GM18511 (cell line): ENCODE data around the gene FTO.

Experiments used
- ATAC-seq: cut with Tn5 transposase; IDR thresholded peaks from one replicate; pipeline ENCODE4 v1.9.1; 2021; ENCODE audit warnings: mild to moderate bottlenecking, moderate library complexity; ENCODE audit not compliant: unreplicated experiment

The FTO gene

DNA sequence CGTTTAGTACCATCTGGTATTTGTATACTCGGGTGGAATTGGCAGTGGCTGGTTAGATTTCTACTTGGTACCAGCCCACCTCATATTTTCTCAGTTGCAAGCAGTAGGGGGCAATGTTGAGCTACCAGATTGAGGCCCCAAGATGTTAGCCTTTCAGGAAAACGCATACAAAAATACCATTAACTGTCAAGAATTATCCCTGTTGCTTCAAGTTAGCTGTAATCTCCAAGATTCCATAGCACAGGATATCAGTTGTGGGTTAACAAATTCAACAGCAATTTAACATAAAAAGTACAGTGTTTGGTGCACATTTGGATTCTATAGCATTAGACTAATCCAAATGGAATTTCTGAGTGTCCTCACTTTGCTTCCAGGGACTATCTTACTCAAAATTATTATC is 188.2 kb downstream of the FTO start:
- ATAC-seq, result no peak

DNA sequence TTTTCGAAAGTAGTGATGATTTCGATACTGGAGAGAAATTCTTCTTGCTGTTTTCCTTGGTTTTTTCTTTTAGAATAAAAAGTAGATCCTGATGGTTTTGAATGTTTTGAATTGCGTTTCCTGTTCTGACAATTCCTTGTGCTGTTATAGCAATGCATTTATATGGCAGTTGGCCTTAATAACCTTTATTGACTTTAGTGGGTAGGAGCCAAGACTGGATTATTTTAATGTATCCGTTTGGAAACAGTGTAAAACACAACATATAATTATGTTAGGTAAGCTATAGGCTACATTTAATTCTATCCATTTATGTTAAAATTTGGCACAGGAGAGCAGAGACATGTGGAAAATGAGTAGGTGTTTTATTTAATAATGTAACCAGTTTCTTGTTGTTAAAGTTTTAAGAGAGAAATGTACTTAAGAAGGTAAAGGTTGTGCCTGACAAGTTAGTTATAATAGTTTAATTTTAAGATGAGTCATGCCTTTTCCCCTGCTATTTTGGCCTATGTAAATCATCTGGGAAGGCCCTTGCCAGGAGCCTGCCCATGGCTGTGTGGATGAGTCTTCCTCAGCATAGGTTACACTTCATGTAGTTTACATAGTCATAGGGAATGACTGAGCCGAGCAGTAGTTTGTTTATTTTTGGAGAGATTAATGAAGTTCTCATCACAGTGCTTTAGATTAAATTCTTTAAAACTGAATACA is 189.9 kb downstream of the FTO start:
- no peak for ATAC-seq

DNA sequence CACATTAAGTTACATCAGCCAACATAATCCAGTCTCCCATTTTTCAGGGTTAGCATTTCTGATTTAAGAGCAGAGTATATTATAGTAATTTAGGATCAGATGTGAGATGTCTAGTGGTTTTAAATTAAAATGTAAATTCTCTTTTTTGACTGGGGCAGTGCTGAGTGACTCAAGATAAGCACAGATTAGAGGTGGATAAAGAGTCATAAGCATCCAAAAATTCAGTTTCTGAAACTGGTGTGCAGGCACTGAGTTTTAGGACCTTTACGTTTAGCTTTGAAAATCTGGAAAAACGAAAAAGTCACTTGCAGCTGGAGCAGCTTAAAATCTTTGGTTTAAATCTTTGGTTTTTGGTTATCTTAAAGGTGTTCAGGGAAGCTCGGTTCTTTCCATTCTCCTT is 190.7 kb downstream of the FTO start:
- ATAC-seq, result no peak

DNA sequence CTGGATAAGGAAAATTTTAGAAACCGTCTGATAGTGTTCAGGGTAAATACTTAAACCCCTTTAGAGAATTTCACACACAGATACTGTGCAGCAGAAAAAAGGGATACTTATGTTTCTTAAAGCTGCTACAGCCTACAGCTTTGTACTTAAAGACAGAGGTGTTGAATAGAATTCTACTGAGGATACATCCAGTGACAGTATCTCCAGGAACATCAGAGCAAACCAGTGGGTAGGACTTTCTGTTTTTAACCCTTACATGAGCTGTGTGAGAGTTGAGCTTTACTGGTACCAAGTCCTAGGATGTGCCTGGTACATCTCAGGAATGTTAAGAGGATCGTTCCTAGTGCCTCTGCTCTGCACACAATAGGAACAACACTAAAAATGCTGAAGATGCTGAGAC is 191.5 kb downstream of the FTO start:
- ATAC-seq, result no peak

DNA sequence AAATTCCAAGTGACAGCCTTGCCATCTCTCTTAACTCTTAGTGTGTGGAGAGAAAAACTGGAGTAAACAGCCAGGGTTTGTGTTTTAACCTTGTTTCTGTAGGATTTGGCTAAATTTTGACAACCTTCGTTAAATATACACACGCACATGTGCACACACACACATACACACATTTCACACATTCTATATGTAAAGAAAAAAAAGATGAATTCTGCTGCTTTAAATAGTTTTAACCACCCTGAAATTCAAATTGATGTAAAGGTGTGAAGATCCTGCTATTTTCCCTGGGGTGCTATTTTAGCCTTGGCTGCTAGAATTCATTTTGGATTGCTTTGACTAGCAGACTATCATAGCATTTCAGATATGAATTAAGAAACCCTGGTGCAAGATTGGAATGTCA is 191.9 kb downstream of the FTO start:
- ATAC-seq, result no peak

DNA sequence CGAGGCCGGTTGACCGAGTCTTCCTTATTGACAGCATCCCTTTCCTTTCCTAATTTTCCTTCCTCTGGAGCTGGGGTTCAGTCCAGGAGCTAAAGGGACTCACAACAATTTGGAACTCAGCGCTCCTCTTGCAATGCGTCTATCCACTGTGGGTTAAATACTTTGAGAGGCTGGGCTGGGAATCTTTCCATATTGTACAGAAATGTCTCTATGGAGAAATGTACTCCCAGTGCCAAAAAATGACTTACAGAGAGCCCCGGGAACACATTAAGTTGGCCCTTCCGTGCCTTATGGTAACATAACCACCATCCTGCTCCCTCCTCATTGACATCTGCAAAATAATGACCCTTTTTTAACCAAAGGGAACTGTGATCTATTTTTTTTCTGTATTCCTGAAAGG is 192.8 kb downstream of the FTO start:
- ATAC-seq, result no peak

DNA sequence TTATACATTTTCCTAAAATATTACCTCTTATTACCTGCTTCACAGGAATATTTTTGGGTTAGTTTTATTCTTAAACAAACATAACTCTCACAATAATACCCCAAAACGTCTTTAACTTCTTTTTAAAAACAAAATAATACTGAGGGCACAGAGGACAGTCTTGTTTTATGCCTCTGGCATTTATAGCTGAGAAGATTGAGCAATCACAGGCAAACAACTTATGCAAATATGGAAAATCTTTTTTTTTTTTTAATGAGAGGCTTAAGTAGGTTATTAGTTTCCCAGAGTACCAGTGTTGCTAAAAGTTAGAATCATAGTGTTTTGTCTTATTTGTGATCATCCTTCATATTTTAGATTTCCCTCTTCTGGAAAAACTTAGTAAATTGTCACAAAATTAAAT is 195.0 kb downstream of the FTO start:
- no peak for ATAC-seq

DNA sequence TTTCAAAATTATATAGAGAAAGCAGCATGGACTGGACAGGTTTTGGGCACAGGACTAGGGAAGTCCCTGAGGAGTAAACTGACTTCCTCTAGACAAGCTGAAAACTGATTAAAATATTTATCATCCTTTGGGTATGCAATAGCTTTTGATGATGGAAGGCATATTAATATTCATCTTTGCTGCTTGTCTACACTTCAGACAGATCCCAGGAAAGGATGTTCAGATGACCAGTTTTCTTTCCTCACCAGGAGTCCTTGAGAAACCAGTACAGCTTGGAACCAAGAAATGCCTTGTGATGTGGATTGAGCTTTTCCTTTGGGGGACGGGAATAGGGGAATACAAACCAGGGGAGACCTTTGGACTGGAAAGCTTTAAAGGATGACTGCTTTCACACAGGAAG is 195.5 kb downstream of the FTO start:
- ATAC-seq, result no peak

DNA sequence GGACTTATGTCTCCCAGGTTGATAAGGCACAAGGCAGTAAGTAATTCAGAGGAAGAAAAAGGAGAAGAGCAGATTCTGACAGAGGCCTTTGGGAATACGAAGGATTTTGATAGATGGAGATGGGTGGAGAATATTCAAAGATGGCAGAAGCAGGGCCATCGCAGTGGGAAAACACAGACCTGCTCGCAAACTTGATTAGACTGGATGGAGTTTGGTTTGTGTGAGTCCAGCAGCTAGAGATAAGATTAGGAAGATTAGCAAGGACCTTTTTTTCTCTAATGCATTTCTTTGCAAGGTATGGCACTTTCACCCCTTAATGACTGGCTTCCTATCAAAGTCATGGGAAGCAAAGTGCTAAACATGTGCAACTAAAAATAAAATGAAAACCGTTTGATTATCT is 196.7 kb downstream of the FTO start:
- ATAC-seq, result no peak

DNA sequence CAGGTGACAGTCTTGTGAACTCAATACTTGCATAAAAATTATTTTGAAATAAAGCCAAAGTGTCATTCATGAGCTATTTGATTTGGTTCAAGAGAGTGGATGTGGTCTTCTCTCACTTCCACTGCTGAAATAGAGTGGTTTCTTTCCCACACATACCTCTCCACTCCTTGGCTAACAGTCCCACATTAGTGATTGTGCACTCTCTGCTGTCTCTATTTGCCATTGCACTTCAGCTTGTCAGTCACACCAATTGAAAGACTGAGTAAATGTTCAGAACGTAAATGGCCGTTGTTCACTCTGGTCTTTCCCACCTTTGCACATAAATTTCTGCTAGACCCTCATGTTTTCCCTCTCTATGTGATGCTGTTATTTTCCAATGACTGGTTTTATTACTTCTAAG is 197.5 kb downstream of the FTO start:
- no peak for ATAC-seq

DNA sequence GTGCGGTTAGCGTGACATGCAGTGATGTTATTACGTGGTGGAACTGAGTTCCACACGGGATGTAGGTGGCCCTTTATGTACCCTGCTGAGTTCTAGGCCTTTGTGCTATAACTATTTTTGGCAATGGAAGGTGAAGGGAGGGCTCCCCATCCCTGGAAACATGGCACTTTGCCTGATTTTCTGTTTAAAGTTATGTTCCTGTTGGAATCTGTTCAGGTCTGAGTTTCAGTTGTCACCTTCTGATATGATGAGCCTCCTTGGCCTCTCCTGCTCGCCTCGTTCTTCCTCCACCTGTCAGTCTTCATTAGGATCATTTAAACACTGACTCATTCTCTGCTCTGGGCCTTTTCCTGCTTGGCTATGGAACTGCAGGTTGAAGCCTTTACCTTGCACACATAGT is 200.6 kb downstream of the FTO start:
- no peak for ATAC-seq

DNA sequence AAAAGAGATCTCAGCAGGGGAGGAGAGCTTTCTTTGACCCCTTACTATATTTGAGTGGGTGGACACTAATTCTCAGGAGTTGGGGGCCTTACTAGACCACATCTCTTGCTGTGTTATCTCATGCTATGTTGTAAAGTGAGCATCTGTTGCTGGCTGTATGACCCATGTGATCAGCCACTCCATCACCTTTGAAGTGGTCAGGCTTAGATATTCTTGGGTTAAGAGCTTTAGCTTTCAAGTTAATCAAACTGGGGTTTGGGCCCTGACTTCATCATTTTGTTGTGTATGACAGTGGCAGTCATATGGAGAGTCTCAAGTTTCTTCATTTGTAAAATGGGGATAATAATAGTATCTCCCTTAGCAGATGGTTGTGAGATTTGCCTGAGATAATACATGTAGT is 201.1 kb downstream of the FTO start:
- no peak for ATAC-seq

DNA sequence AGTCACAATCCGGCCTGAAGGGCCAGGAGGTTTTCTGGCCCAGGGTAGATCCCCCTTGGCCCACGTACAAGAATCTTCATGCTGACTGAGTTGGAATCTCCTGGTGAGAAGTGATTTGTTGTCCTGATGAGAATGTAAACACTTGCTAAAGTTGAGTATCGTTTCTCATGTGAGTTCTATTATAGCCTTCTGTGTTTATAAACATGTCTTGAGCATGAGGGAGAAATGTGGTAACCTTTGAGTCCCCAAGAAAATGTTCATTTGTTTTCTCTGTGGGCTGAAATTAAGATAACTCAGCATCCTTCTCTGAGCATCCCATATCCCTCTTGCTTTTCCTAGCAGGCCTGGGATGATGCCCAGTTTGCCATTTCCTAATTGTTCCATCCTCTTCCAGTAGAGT is 204.8 kb downstream of the FTO start:
- ATAC-seq, result no peak

DNA sequence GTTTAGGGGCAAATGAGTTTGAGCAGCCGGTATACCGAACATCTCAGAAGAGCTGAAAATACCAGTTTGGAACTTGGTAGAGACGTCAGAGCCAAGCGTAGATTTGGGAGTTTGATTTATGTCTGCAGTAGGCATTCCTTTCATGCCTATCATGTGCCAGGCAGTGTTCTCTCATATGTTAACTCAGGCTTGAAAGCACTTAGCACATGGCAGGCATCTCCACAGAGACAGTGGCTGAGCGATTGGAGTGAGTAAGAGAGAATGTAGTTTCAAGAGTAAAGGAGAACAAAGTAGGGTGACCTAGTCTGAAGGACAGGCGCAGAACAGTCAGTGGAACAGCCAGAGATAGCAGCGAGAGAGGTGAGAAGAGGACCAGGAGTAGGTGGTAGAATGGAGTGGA is 207.0 kb downstream of the FTO start:
- no peak for ATAC-seq

DNA sequence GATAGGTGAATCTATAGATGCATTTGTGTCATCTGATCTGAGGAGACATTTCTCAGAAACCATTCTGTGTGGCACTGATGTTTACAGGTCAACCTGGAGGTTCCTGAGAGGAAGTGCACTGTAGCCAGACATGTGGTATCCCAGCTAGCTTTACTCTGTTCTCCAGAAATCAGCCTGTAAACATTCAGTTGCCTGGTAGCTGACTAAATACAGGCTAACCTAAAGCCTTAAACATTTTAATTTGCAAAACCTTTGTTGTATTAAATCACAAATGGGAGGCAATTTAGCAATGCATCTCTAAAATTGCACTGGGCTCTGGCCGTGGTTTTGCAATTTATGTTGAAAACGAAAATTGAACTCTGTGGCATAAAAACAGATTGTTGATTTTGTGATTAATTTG is 207.6 kb downstream of the FTO start:
- ATAC-seq, result no peak

DNA sequence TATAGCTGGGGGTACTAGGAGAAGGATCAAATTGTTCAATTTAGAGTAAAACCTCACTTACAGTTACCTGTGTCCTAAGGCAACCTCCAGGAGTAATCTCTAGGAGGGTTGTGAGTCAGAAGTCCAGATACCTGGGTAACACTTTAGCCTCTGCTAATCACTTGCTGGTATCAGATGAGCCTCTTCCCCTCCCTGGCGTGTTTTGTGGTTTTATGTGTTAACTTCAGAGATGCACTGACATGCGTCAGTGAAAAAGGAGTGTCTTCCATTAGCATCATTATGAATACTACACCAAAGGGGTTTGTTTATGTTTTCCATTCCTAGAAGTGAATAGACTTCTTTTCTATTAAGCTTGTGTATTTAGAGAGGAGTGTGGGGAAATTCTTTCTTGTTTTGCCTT is 208.2 kb downstream of the FTO start:
- ATAC-seq, result peak; percentile 94

DNA sequence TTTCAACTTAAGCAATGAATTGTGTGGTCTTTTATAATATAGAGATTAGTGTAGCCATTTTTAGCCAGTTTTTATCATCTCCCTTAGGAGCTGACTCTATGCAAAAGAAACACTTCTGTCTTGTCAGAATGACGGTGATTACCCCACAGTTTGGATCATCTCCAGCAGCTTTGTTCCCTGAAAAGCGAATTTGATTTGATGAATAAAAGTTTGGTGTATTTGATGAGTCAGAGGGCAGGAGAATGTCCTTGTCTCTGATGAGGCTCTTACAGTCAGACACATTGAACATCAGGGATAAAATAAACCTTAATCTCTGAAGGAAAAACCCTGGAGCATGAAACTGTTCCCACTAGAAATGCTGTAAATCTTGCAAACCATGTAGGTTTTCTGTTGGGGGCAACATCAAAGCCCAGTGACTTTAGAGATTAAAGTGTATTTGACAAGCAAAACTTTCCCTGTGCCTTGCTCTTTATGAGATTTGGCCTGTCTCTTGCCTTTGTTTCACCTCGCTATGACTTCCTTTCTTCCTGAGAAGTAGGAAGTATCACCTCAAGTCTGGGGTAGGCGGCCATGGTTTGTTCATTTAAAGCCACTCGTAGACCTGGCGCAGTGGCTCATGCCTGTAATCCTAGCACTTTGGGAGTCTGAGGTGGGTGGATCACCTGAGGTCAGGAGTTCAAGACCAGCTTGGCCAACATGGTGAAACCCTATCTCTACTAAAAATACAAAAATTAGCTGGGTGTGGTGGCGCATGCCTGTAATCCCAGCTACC is 209.3 kb downstream of the FTO start:
- ATAC-seq, result no peak

DNA sequence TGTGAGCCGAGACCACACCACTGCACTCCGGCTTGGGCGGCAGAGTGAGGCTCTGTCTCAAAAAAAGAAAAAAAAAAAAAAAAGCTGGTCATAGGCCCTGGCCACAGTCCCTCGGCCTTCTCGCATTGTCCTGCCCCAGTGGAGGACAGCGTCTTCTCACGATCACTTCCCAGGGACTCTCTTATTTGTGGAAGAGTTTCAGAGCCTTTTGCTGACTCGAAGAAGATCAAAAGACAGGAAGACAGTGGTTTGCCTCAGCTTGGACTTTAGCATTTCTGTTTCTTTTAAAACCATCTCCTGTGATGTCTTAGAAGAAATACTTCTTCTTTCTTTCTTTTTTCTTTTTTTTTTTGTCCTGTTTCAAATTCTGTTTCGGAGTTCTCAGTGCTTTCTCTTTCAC is 210.0 kb downstream of the FTO start:
- no peak for ATAC-seq

DNA sequence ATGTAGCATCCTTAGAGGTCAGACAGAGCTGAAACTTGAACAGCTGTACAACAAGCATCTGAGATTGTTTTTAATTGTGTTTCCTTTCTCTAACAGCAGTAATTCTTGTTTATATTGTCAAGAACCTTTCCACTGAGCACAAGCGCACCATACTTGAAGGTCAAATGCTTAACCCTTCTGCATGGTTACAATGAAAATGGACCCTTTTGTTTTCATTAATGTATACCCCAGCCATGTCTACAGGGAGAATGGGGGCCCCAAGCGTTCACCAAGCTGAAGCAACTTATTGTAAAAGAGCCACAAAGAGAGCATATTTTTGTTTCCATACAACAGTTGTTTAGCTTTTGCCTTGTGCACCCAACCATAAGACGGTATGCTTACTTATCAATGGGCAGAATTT is 210.8 kb downstream of the FTO start:
- ATAC-seq, result no peak

DNA sequence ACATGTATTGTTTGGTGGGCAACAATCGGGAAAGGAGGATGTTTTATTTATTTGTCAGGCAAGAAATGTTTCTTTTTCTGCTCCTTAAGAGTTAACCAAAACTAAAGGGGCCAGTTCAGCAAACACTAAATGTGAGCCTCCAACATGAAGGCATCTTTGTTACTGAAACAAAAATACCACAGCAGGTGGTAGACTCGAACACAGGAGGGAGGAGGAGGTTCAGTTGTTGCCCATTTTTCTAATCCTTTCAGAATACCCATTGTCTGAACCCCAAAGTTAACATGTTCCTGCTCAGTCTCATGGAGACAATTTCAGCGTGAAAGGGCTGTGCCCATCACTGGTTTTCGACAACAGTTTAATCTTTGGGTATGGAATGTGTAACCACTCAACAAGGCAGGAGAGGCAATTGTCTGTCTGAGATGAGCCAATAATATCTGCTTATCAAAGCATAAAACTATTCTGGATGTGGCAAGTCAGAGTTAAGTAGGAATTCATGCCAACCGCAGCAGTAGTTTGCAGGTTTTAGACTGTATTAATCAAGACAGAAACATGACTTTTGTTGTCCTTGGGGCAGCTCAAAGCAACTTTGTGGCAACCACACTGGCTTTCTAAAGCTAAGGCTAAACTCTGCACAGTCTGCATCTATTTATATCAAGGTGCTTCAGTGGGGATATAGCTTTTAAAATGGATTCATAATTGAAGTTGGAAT is 211.7 kb downstream of the FTO start:
- no peak for ATAC-seq

DNA sequence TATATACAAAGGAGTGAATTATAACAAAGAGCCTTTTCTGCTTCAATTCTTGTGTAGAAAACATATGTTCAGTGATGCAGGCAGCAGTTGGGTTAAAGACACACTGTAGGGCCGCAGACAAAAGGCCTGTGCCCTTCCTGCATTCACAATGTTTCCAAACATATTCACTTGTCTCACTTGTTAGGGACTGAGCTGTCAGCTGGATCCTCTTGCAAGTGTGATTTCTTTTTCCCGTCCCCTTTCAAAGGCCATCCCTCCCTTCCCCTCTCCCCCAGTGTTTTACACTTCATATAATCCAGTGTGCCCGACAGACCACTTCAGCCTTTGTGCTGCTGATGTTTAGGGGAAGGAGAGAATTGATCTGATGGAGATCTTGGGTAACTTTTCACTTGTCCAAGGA is 217.0 kb downstream of the FTO start:
- ATAC-seq, result no peak
